Measurements from ENCODE around the gene ANKRD13D. TPM values are rescaled to one million over a fixed set of nuclear protein-coding genes. Genes with fewer than 3 reads are reported as not detected.

The ANKRD13D gene
- total RNA-seq, 2 experiments from 2014 or later, result 185 to 207 TPM

DNA sequence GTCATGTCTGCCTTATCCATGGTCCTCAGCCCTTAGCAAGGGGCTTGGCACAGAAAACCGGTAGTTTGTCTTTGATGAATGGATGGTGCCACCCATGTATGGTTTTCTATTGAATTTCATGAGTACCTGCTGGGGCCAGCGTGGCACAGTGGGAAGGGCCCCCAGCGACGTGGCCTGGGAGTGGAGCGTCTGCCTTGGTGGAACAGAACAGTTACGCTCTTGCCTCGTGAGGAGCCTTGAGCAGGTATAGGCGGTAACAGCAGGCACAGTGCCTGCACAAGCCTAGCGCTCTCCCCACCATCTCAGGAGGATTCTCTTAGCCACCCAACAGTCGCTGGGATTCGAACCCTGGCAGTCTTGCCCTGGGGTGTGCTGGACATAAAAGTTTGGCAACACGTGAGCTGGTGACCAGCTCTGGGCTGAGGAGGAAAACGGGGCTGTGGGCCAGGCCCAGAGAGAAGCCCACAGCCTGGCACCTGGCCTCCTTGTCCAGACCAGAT is 11.2 kb downstream of the ANKRD13D start:
- peaks cover 36% of the 10 kb centered on the region for H3K36me3 Mint-ChIP-seq
- H3K27me3 Mint-ChIP-seq, result no peaks in the 10 kb centered on the region
- DNase-seq (no peak), ATAC-seq (ENCODE audit: low read depth) (no peak)
- H3K27ac Mint-ChIP-seq, result no peak overlapping the region
- POLR2A ChIA-PET, result interaction anchor here (1.2 to 5.6 kb wide), 3 partner anchors 11 to 17 kb away, joined by 3 to 66 read pairs (median 5); partner anchors contain the start of gene ANKRD13D
- no peak overlapping the region for H3K4me3 Mint-ChIP-seq
- peaks cover 7% of the 10 kb centered on the region for H3K9me3 Mint-ChIP-seq
- peaks cover 14% of the 10 kb centered on the region for H3K4me1 Mint-ChIP-seq

DNA sequence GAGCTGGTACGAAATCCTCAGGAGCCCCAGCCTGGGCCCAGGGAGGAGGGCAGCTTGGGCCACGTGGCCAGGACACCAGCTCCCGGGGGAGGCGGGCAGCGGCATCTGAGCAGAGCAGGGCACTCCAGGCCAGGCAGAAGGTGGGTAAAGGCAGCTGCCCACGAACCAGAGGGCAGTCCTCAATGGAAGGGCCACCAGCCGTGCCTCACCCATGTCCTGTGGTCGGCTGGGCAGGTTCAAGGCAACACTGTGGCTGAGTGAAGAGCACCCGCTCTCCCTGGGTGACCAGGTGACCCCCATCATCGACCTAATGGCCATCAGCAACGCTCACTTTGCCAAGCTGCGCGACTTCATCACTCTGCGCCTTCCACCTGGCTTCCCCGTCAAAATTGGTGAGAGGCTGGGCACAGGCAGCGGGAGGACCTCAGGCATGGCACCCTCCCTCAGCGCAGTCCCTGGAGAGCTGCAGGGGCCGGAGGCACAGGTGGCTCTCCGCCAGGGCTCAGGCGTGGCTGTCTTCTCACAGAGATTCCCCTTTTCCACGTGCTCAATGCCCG is 11.7 kb downstream of the ANKRD13D start:
- Mint-ChIP-seq H3K27ac (no peak overlapping the region), H3K9me3 (peaks cover 7% of the 10 kb centered on the region), H3K36me3 (peaks cover 31% of the 10 kb centered on the region), H3K4me1 (peaks cover 14% of the 10 kb centered on the region), H3K27me3 (no peaks in the 10 kb centered on the region), H3K4me3 (no peak overlapping the region)
- DNase-seq (no peak), ATAC-seq (ENCODE audit: low read depth) (no peak)
- POLR2A ChIA-PET, result interaction anchor here (1.1 to 5.6 kb wide), 4 partner anchors 12 to 23 kb away, joined by 3 to 66 read pairs (median 6); partner anchors contain the start of gene ANKRD13D

- POLR2A ChIA-PET, result interaction anchor here (0.6 to 5.6 kb wide), 6 partner anchors 12 to 1798 kb away, joined by 3 to 66 read pairs (median 6); partner anchors contain the start of genes ANKRD13D and GRK2
- Mint-ChIP-seq H3K36me3 (peaks cover 25% of the 10 kb centered on the region), H3K4me3 (no peak overlapping the region), H3K4me1 (peaks cover 11% of the 10 kb centered on the region), H3K9me3 (peaks cover 2% of the 10 kb centered on the region), H3K27me3 (no peaks in the 10 kb centered on the region), H3K27ac (no peak overlapping the region)
- no peak for ATAC-seq (ENCODE audit: low read depth)
- peak; percentile 35 for DNase-seq
Observed at GRCh38 chr11:67301313-67301921, 12.3 kb downstream of the ANKRD13D start.

GRCh38 chr11:67301951-67302516 is 12.9 kb downstream of the ANKRD13D start:
- ATAC-seq (ENCODE audit: low read depth) (no peak), DNase-seq (peak; percentile 36)
- POLR2A ChIA-PET, result interaction anchor here (0.6 to 5.6 kb wide), 11 partner anchors 9 to 1798 kb away, joined by 4 to 66 read pairs (median 8); partner anchors contain the start of genes ANKRD13D, GRK2 and POLD4
- Mint-ChIP-seq H3K27me3 (no peaks in the 10 kb centered on the region), H3K4me1 (peaks cover 10% of the 10 kb centered on the region), H3K9me3 (no peaks in the 10 kb centered on the region), H3K27ac (peak overlapping the region; percentile 75), H3K36me3 (peaks cover 19% of the 10 kb centered on the region), H3K4me3 (peak overlapping the region; percentile 60)

DNA sequence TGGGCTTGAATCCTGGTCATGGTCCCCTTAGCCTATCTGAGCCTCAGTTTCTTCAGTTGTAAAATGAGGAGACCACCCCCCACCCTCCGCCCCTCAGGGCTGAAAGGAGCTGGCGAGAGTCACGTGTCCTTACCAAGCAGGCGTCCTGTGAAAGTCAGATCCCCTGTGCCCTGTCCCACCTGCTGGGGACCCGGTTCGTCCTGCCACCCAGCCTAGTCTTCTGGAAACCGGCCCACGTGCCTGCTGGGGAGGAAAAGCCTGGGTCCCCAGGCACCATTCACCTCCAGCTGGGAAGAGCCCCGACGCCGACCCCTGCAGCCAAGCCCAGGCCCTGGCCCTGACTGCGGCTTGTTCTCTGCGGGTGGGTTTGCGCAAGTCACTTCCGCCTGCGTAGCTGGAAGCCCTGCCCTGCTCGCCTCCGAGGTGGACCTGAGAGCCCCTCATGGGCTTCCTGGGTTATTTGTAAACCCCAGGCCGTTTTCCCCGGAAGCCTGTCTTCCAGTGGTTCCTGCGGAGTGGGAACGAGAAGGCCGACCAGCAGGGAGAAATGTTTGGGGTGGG is 13.5 kb downstream of the ANKRD13D start:
- DNase-seq (peak; percentile 32), ATAC-seq (ENCODE audit: low read depth) (peak; percentile 31)
- peaks cover 15% of the 10 kb centered on the region for H3K36me3 Mint-ChIP-seq
- no peaks in the 10 kb centered on the region for H3K9me3 Mint-ChIP-seq
- H3K4me3 Mint-ChIP-seq, result peak overlapping the region; percentile 60
- H3K27ac Mint-ChIP-seq, result peak overlapping the region; percentile 75
- H3K27me3 Mint-ChIP-seq, result no peaks in the 10 kb centered on the region
- peaks cover 10% of the 10 kb centered on the region for H3K4me1 Mint-ChIP-seq
- POLR2A ChIA-PET, result interaction anchor here (0.8 to 5.6 kb wide), 14 partner anchors 10 to 63 kb away, joined by 3 to 66 read pairs (median 8); partner anchors contain the start of genes ANKRD13D, GRK2 and POLD4

DNA sequence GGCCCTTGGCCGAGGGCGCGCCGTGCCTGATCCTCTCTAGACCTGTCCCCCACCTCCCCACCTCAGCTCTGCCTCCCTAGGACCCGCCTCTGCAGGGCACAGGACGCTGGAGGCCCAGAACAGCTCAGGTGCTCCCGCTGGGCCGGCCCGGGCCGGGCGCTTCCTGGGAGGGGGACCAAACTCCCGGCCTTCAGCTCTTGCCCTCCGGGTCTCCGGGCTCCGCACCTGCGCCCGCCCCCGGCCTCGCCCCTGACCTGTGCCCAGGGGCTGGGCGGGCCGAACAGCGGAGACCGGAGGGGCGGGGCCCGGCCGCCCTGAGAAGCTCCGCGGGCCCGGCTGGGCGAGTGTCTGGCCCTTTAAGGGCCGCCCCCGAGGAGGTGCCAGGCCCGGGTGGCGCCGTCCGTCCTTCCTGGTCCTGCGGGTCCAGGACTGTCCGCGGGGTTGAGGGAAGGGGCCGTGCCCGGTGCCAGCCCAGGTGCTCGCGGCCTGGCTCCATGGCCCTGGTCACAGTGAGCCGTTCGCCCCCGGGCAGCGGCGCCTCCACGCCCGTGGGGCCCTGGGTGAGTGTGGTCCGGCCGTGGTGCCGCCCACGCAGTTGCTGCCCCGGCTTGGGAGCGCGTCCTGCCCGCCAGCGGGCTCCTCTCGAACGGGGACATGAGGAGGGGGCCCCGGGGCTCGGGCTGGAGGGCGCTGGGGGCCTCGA is 14.2 kb downstream of the ANKRD13D start, which contains the start of gene SSH3:
Gene SSH3 (plus strand): TSS at position 399 of the 703 bp plus-strand sequence. CDS start 96 bp downstream, at position 495.
- DNase-seq (peak; percentile 76), ATAC-seq (ENCODE audit: low read depth) (peak; percentile 79)
- Mint-ChIP-seq H3K4me3 (peak within 1 kb of the TSS; percentile 68), H3K27ac (peak within 1 kb of the TSS; percentile 75), H3K9me3 (no peaks in the 10 kb centered on the region), H3K4me1 (peaks cover 8% of the 10 kb centered on the region), H3K36me3 (peaks cover 9% of the 10 kb centered on the region), H3K27me3 (no peaks in the 10 kb centered on the region)
- POLR2A ChIA-PET, result interaction anchor here (0.7 to 5.6 kb wide), 15 partner anchors 10 to 63 kb away, joined by 3 to 66 read pairs (median 7); partner anchors contain the start of genes ANKRD13D, GRK2 and POLD4

- no peaks in the 10 kb centered on the region for H3K27me3 Mint-ChIP-seq
- ATAC-seq (ENCODE audit: low read depth) (peak; percentile 31), DNase-seq (peak; percentile 64)
- peaks cover 5% of the 10 kb centered on the region for H3K4me1 Mint-ChIP-seq
- H3K36me3 Mint-ChIP-seq, result peaks cover 3% of the 10 kb centered on the region
- POLR2A ChIA-PET, result interaction anchor here (0.7 to 5.6 kb wide), 15 partner anchors 10 to 51 kb away, joined by 3 to 66 read pairs (median 7); partner anchors contain the start of genes ANKRD13D, GRK2 and POLD4
- peak overlapping the region; percentile 68 for H3K4me3 Mint-ChIP-seq
- no peak overlapping the region for H3K27ac Mint-ChIP-seq
- no peaks in the 10 kb centered on the region for H3K9me3 Mint-ChIP-seq
Observed at GRCh38 chr11:67303835-67304411, 14.8 kb downstream of the ANKRD13D start.

GRCh38 chr11:67304511-67305113 is 15.5 kb downstream of the ANKRD13D start:
- H3K9me3 Mint-ChIP-seq, result no peaks in the 10 kb centered on the region
- H3K27ac Mint-ChIP-seq, result peak overlapping the region; percentile 42
- H3K27me3 Mint-ChIP-seq, result no peaks in the 10 kb centered on the region
- no peaks in the 10 kb centered on the region for H3K36me3 Mint-ChIP-seq
- POLR2A ChIA-PET, result interaction anchor here (1.2 to 5.6 kb wide), 6 partner anchors 9 to 42 kb away, joined by 3 to 66 read pairs (median 6); partner anchors contain the start of gene ANKRD13D
- DNase-seq (no peak), ATAC-seq (ENCODE audit: low read depth) (no peak)
- peaks cover 5% of the 10 kb centered on the region for H3K4me1 Mint-ChIP-seq
- peak overlapping the region; percentile 68 for H3K4me3 Mint-ChIP-seq

DNA sequence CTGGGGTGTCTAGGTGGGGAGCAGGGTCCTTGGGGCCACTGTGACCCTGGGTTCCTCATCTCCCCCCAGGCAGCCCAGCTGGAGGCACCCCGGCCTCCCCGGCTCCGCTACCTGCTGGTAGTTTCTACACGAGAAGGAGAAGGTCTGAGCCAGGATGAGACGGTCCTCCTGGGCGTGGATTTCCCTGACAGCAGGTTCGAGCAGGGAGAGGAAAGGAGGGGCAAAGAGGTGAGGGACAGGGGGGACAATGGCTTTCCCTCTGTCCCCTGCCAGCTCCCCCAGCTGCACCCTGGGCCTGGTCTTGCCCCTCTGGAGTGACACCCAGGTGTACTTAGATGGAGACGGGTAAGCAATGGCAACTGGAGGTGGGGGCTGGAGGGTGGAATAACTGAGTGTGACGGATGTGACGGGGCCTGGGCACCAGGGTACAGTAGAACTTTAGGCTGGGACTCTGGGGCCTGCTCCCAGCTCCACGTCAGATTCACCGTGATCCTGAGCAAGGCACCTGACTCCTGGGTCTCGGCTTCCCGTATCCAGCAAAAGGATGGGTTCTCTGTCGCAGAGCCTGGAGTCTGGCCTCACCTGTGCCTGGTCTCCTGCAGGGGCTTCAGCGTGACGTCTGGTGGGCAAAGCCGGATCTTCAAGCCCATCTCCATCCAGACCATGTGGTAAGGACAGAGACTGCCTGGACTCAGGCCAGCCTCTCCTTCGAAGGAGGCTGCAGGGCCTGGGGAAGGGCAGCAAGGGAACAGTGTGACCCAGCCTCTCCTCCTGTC is 17.9 kb downstream of the ANKRD13D start:
- ATAC-seq (ENCODE audit: low read depth), result no peak
- H3K36me3 Mint-ChIP-seq, result no peaks in the 10 kb centered on the region
- H3K27me3 Mint-ChIP-seq, result no peaks in the 10 kb centered on the region
- POLR2A ChIA-PET, result no interaction called here
- H3K4me1 Mint-ChIP-seq, result peaks cover 6% of the 10 kb centered on the region
- no peak for DNase-seq
- H3K9me3 Mint-ChIP-seq, result no peaks in the 10 kb centered on the region
- no peak overlapping the region for H3K27ac Mint-ChIP-seq
- H3K4me3 Mint-ChIP-seq, result no peak overlapping the region

DNA sequence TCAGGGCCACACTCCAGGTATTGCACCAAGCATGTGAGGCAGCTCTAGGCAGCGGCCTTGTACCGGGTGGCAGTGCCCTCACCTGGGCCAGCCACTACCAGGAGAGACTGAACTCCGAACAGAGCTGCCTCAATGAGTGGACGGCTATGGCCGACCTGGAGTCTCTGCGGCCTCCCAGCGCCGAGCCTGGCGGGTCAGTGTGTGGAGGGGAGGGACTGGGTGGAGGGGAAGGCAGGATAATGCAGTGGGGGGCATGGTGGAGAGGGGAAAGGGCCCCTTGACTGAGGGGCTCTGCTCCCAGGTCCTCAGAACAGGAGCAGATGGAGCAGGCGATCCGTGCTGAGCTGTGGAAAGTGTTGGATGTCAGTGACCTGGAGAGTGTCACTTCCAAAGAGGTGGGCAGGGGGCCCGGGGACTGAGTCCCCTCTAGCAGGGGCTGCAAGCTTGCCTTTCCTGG is 18.5 kb downstream of the ANKRD13D start:
- Mint-ChIP-seq H3K36me3 (no peaks in the 10 kb centered on the region), H3K27me3 (no peaks in the 10 kb centered on the region), H3K4me1 (peaks cover 9% of the 10 kb centered on the region), H3K4me3 (no peak overlapping the region), H3K27ac (no peak overlapping the region), H3K9me3 (no peaks in the 10 kb centered on the region)
- POLR2A ChIA-PET, result interaction anchor here (1.1 to 2.0 kb wide), 2 partner anchors 20 to 36 kb away, joined by 3 to 7 read pairs; no protein-coding TSS in a partner anchor
- DNase-seq, result no peak
- no peak for ATAC-seq (ENCODE audit: low read depth)
